ENCODE data around the gene RBM15.

The RBM15 gene

DNA sequence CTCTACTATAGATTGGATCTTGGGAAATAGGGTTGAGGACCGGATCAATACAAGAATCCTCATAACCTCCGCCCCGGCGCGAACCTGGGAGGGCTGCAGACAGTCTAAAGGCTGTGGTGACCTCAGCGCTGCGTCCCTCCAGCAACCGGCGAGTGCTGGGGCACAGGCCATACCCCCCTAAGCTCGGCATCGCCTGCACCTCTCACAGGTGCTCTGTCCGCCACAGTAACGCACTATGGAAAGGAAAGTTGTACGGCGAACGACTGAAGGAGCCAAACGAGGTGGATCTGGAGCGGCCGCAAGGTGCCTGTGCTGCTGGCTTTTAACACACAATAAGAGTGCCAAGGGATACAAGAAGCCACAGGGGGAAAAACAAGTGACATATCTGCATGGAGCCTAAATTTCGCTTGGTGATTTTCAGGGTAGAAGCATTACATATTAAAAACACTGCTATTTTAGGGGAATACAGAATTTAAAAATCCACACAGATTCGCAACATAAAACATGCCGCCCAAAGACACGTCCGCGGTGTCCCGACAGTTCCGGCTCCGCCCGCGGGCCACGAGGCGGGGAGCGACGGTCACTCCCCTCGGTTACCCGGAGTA is 1.4 kb upstream of the RBM15 start:
- peak overlapping the region; percentile 96 to 99 for H3K9ac ChIP-seq (ENCODE audit: low read depth in 1 of 2, low read length in 2 of 2)
- H3K27ac ChIP-seq (ENCODE audit: low read depth, low read length): peak overlapping the region; percentile 99
- H3K27me3 ChIP-seq (ENCODE audit: control insufficient read depth in 1 of 2, insufficient read depth in 2 of 2, low read length in 2 of 2): no peaks in the 10 kb centered on the region
- peaks cover 48 to 57% of the 10 kb centered on the region in 2 donors for H3K4me1 ChIP-seq (ENCODE audit: control insufficient read depth in 1 of 2, insufficient read depth in 2 of 2, low read length in 2 of 2)
- peaks cover 9 to 26% of the 10 kb centered on the region in 2 donors for H3K36me3 ChIP-seq (ENCODE audit: control insufficient read depth in 1 of 2, insufficient read depth in 2 of 2, low read length in 2 of 2)
- H3K9me3 ChIP-seq (ENCODE audit: control insufficient read depth in 1 of 2, low read length in 2 of 2): no peaks in the 10 kb centered on the region
- peak overlapping the region; percentile 81 to 88 for H3K4me3 ChIP-seq (ENCODE audit: low read depth in 1 of 2, low read length in 2 of 2)

DNA sequence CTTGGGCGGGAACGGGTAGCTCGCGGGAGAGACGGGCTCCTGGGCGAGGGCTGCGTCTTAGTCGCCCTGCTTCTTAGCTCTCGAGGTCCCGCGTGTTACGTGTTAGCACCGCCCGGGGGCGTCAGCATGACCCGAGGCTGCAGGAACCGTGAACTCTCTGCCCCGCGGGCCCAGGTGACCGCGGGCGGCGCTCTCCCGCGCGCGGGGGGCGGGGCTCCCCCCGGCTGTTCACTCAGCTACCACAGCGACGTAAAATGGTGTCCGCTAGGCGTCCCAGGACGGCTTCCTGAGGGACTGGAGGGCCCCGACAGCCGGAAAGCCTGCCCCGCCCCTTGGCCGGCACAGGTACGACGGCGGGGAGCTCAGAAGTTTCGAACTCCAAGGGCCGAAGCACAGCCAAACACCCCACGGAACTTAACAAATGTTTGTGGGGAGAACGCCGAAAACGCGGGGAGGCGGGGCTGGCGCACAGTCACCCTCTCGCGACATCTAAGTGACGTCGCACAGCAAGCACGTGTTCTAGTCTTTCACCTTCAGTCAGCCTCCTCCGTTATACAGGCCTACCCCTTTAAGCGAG is 780 bp upstream of the RBM15 start:
- Histone ChIP-seq H3K27me3 (ENCODE audit: control insufficient read depth in 1 of 2, insufficient read depth in 2 of 2, low read length in 2 of 2) (no peaks in the 10 kb centered on the region), H3K9ac (ENCODE audit: low read depth in 1 of 2, low read length in 2 of 2) (peak overlapping the region; percentile 96 to 99), H3K4me1 (ENCODE audit: control insufficient read depth in 1 of 2, insufficient read depth in 2 of 2, low read length in 2 of 2) (peaks cover 50 to 63% of the 10 kb centered on the region in 2 donors), H3K4me3 (ENCODE audit: low read depth in 1 of 2, low read length in 2 of 2) (peak overlapping the region; percentile 81 to 88), H3K9me3 (ENCODE audit: control insufficient read depth in 1 of 2, low read length in 2 of 2) (no peaks in the 10 kb centered on the region), H3K27ac (ENCODE audit: low read depth, low read length) (peak overlapping the region; percentile 99), H3K36me3 (ENCODE audit: control insufficient read depth in 1 of 2, insufficient read depth in 2 of 2, low read length in 2 of 2) (peaks cover 9 to 27% of the 10 kb centered on the region in 2 donors)

DNA sequence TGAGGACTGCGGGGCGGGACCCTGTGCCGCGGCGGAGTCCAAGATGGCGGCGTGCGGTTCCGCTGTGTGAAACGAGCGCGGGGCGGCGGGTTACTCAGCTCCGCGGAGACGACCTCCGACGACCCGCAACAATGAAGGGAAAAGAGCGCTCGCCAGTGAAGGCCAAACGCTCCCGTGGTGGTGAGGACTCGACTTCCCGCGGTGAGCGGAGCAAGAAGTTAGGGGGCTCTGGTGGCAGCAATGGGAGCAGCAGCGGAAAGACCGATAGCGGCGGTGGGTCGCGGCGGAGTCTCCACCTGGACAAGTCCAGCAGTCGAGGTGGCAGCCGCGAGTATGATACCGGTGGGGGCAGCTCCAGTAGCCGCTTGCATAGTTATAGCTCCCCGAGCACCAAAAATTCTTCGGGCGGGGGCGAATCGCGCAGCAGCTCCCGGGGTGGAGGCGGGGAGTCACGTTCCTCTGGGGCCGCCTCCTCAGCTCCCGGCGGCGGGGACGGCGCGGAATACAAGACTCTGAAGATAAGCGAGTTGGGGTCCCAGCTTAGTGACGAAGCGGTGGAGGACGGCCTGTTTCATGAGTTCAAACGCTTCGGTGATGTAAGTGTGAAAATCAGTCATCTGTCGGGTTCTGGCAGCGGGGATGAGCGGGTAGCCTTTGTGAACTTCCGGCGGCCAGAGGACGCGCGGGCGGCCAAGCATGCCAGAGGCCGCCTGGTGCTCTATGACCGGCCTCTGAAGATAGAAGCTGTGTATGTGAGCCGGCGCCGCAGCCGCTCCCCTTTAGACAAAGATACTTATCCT is 430 bp downstream of the RBM15 start:
- Histone ChIP-seq H3K27me3 (ENCODE audit: control insufficient read depth in 1 of 2, insufficient read depth in 2 of 2, low read length in 2 of 2) (no peaks in the 10 kb centered on the region), H3K4me3 (ENCODE audit: low read depth in 1 of 2, low read length in 2 of 2) (peak overlapping the region; percentile 92 to 97), H3K36me3 (ENCODE audit: control insufficient read depth in 1 of 2, insufficient read depth in 2 of 2, low read length in 2 of 2) (peaks cover 9 to 27% of the 10 kb centered on the region in 2 donors), H3K9me3 (ENCODE audit: control insufficient read depth in 1 of 2, low read length in 2 of 2) (no peaks in the 10 kb centered on the region), H3K4me1 (ENCODE audit: control insufficient read depth in 1 of 2, insufficient read depth in 2 of 2, low read length in 2 of 2) (peaks cover 60 to 74% of the 10 kb centered on the region in 2 donors), H3K9ac (ENCODE audit: low read depth in 1 of 2, low read length in 2 of 2) (peak overlapping the region; percentile 79 to 88), H3K27ac (ENCODE audit: low read depth, low read length) (peak overlapping the region; percentile 88)

DNA sequence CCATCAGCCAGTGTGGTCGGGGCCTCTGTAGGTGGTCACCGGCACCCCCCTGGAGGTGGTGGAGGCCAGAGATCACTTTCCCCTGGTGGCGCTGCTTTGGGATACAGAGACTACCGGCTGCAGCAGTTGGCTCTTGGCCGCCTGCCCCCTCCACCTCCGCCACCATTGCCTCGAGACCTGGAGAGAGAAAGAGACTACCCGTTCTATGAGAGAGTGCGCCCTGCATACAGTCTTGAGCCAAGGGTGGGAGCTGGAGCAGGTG is 961 bp downstream of the RBM15 start:
- H3K9me3 ChIP-seq (ENCODE audit: control insufficient read depth in 1 of 2, low read length in 2 of 2): no peaks in the 10 kb centered on the region
- H3K27ac ChIP-seq (ENCODE audit: low read depth, low read length): peak overlapping the region; percentile 88
- peak overlapping the region; percentile 92 to 97 for H3K4me3 ChIP-seq (ENCODE audit: low read depth in 1 of 2, low read length in 2 of 2)
- H3K36me3 ChIP-seq (ENCODE audit: control insufficient read depth in 1 of 2, insufficient read depth in 2 of 2, low read length in 2 of 2): peaks cover 9 to 27% of the 10 kb centered on the region in 2 donors
- peaks cover 61 to 73% of the 10 kb centered on the region in 2 donors for H3K4me1 ChIP-seq (ENCODE audit: control insufficient read depth in 1 of 2, insufficient read depth in 2 of 2, low read length in 2 of 2)
- peak overlapping the region; percentile 79 to 88 for H3K9ac ChIP-seq (ENCODE audit: low read depth in 1 of 2, low read length in 2 of 2)
- no peaks in the 10 kb centered on the region for H3K27me3 ChIP-seq (ENCODE audit: control insufficient read depth in 1 of 2, insufficient read depth in 2 of 2, low read length in 2 of 2)

DNA sequence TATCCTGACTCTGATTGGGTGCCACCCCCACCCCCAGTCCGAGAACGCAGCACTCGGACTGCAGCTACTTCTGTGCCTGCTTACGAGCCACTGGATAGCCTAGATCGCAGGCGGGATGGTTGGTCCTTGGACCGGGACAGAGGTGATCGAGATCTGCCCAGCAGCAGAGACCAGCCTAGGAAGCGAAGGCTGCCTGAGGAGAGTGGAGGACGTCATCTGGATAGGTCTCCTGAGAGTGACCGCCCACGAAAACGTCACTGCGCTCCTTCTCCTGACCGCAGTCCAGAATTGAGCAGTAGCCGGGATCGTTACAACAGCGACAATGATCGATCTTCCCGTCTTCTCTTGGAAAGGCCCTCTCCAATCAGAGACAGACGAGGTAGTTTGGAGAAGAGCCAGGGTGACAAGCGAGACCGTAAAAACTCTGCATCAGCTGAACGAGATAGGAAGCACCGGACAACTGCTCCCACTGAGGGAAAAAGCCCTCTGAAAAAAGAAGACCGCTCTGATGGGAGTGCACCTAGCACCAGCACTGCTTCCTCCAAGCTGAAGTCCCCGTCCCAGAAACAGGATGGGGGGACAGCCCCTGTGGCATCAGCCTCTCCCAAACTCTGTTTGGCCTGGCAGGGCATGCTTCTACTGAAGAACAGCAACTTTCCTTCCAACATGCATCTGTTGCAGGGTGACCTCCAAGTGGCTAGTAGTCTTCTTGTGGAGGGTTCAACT is 2.1 kb downstream of the RBM15 start:
- peak overlapping the region; percentile 92 to 97 for H3K4me3 ChIP-seq (ENCODE audit: low read depth in 1 of 2, low read length in 2 of 2)
- H3K36me3 ChIP-seq (ENCODE audit: control insufficient read depth in 1 of 2, insufficient read depth in 2 of 2, low read length in 2 of 2): peaks cover 9 to 29% of the 10 kb centered on the region in 2 donors
- H3K27ac ChIP-seq (ENCODE audit: low read depth, low read length): no peak overlapping the region
- peaks cover 56 to 62% of the 10 kb centered on the region in 2 donors for H3K4me1 ChIP-seq (ENCODE audit: control insufficient read depth in 1 of 2, insufficient read depth in 2 of 2, low read length in 2 of 2)
- no peaks in the 10 kb centered on the region for H3K27me3 ChIP-seq (ENCODE audit: control insufficient read depth in 1 of 2, insufficient read depth in 2 of 2, low read length in 2 of 2)
- no peak overlapping the region for H3K9ac ChIP-seq (ENCODE audit: low read depth in 1 of 2, low read length in 2 of 2)
- H3K9me3 ChIP-seq (ENCODE audit: control insufficient read depth in 1 of 2, low read length in 2 of 2): no peaks in the 10 kb centered on the region

DNA sequence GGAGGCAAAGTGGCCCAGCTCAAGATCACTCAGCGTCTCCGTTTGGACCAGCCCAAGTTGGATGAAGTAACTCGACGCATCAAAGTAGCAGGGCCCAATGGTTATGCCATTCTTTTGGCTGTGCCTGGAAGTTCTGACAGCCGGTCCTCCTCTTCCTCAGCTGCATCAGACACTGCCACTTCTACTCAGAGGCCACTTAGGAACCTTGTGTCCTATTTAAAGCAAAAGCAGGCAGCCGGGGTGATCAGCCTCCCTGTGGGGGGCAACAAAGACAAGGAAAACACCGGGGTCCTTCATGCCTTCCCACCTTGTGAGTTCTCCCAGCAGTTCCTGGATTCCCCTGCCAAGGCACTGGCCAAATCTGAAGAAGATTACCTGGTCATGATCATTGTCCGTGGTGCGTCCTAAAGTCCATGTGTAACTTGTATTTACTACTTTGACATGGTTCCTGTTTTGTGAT is 2.7 kb downstream of the RBM15 start:
- Histone ChIP-seq H3K9me3 (ENCODE audit: control insufficient read depth in 1 of 2, low read length in 2 of 2) (no peaks in the 10 kb centered on the region), H3K4me1 (ENCODE audit: control insufficient read depth in 1 of 2, insufficient read depth in 2 of 2, low read length in 2 of 2) (peaks cover 56 to 59% of the 10 kb centered on the region in 2 donors), H3K9ac (ENCODE audit: low read depth in 1 of 2, low read length in 2 of 2) (peak overlapping the region in 1 of 2 donors; percentile 10), H3K27me3 (ENCODE audit: control insufficient read depth in 1 of 2, insufficient read depth in 2 of 2, low read length in 2 of 2) (no peaks in the 10 kb centered on the region), H3K36me3 (ENCODE audit: control insufficient read depth in 1 of 2, insufficient read depth in 2 of 2, low read length in 2 of 2) (peaks cover 13 to 34% of the 10 kb centered on the region in 2 donors), H3K4me3 (ENCODE audit: low read depth in 1 of 2, low read length in 2 of 2) (peak overlapping the region; percentile 50 to 92), H3K27ac (ENCODE audit: low read depth, low read length) (no peak overlapping the region)

DNA sequence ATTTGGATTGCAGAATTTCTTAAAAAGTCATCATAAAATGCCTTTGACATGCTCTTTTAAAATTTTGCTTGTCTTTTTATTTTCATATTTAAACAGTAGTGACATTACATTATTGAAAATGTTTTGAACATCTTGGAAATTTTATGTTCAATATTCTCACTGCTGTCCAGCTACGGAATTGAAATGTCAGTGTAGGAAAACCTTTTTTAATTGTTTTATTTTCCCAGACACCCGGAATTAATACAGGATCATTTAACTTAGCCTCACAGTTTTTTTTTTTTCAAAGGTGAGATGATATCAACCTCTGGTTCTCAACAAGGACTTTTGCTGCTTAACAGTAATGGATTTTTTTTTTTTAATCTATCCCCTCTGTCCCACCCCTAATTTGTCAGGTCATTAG is 4.1 kb downstream of the RBM15 start:
- peaks cover 55 to 57% of the 10 kb centered on the region in 2 donors for H3K4me1 ChIP-seq (ENCODE audit: control insufficient read depth in 1 of 2, insufficient read depth in 2 of 2, low read length in 2 of 2)
- no peaks in the 10 kb centered on the region for H3K27me3 ChIP-seq (ENCODE audit: control insufficient read depth in 1 of 2, insufficient read depth in 2 of 2, low read length in 2 of 2)
- H3K9ac ChIP-seq (ENCODE audit: low read depth in 1 of 2, low read length in 2 of 2): no peak overlapping the region
- H3K9me3 ChIP-seq (ENCODE audit: control insufficient read depth in 1 of 2, low read length in 2 of 2): no peaks in the 10 kb centered on the region
- peak overlapping the region in 1 of 2 donors; percentile 42 for H3K4me3 ChIP-seq (ENCODE audit: low read depth in 1 of 2, low read length in 2 of 2)
- H3K27ac ChIP-seq (ENCODE audit: low read depth, low read length): no peak overlapping the region
- peaks cover 20 to 43% of the 10 kb centered on the region in 2 donors for H3K36me3 ChIP-seq (ENCODE audit: control insufficient read depth in 1 of 2, insufficient read depth in 2 of 2, low read length in 2 of 2)

DNA sequence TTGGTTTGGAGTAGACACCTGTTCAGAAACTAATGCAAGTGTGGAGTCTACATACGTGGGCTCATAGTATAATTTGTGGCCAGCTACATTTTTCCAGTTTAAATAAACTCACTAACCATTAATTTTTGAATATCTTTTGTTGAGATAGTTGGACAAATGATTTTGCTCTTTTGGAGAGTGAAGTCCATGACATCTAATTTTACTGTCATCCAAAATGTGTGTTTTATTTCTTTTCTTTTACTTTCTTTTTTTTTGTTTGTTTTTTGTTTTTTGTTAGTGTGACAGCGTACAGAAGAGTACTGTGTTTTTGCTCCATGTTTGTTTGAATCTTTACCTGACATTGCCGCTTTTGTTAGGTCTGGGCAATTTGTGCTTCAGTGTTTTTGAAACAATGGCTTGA is 5.0 kb downstream of the RBM15 start:
- peak overlapping the region in 1 of 2 donors; percentile 38 for H3K4me3 ChIP-seq (ENCODE audit: low read depth in 1 of 2, low read length in 2 of 2)

DNA sequence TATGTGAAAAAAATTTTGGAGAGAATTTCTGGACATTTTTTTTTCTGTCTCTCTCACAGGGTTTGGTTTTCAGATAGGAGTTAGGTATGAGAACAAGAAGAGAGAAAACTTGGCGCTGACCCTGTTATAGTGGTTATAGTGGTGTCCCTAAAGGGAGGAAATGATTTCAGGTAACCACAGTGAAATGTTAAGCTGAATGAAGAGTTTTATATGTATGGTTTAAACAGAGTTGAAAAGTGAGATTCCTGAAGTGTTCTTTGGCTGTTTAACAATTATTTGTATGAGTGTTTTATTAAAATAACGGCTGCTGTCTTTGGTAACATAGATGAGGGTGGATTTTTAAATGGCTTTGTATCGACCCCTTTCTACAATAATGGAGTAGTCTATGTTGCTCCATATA is 6.3 kb downstream of the RBM15 start:
- no peak overlapping the region for H3K9ac ChIP-seq (ENCODE audit: low read depth in 1 of 2, low read length in 2 of 2)
- H3K36me3 ChIP-seq (ENCODE audit: control insufficient read depth in 1 of 2, insufficient read depth in 2 of 2, low read length in 2 of 2): peaks cover 23 to 39% of the 10 kb centered on the region in 2 donors
- peaks cover 49 to 69% of the 10 kb centered on the region in 2 donors for H3K4me1 ChIP-seq (ENCODE audit: control insufficient read depth in 1 of 2, insufficient read depth in 2 of 2, low read length in 2 of 2)
- H3K27me3 ChIP-seq (ENCODE audit: control insufficient read depth in 1 of 2, insufficient read depth in 2 of 2, low read length in 2 of 2): no peaks in the 10 kb centered on the region
- H3K27ac ChIP-seq (ENCODE audit: low read depth, low read length): no peak overlapping the region
- no peak overlapping the region for H3K4me3 ChIP-seq (ENCODE audit: low read depth in 1 of 2, low read length in 2 of 2)
- no peaks in the 10 kb centered on the region for H3K9me3 ChIP-seq (ENCODE audit: control insufficient read depth in 1 of 2, low read length in 2 of 2)

More for the DNA sequence above, 5.0 kb downstream of the RBM15 start:
- no peak overlapping the region for H3K27ac ChIP-seq (ENCODE audit: low read depth, low read length)
- no peaks in the 10 kb centered on the region for H3K27me3 ChIP-seq (ENCODE audit: control insufficient read depth in 1 of 2, insufficient read depth in 2 of 2, low read length in 2 of 2)
- H3K4me1 ChIP-seq (ENCODE audit: control insufficient read depth in 1 of 2, insufficient read depth in 2 of 2, low read length in 2 of 2): peaks cover 55 to 66% of the 10 kb centered on the region in 2 donors
- no peak overlapping the region for H3K9ac ChIP-seq (ENCODE audit: low read depth in 1 of 2, low read length in 2 of 2)
- no peaks in the 10 kb centered on the region for H3K9me3 ChIP-seq (ENCODE audit: control insufficient read depth in 1 of 2, low read length in 2 of 2)
- peaks cover 23 to 43% of the 10 kb centered on the region in 2 donors for H3K36me3 ChIP-seq (ENCODE audit: control insufficient read depth in 1 of 2, insufficient read depth in 2 of 2, low read length in 2 of 2)
